Measurements from ENCODE around the gene CFAP300.

- TF ChIP-seq, protein P1, sequence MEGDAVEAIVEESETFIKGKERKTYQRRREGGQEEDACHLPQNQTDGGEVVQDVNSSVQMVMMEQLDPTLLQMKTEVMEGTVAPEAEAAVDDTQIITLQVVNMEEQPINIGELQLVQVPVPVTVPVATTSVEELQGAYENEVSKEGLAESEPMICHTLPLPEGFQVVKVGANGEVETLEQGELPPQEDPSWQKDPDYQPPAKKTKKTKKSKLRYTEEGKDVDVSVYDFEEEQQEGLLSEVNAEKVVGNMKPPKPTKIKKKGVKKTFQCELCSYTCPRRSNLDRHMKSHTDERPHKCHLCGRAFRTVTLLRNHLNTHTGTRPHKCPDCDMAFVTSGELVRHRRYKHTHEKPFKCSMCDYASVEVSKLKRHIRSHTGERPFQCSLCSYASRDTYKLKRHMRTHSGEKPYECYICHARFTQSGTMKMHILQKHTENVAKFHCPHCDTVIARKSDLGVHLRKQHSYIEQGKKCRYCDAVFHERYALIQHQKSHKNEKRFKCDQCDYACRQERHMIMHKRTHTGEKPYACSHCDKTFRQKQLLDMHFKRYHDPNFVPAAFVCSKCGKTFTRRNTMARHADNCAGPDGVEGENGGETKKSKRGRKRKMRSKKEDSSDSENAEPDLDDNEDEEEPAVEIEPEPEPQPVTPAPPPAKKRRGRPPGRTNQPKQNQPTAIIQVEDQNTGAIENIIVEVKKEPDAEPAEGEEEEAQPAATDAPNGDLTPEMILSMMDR (IDR thresholded peaks at IDR 0.05; ENCODE audit: insufficient read depth, low read length) = no peak
- TF ChIP-seq REST (IDR thresholded peaks at IDR 0.05; ENCODE audit: insufficient replicate concordance, low read depth) (no peak), POLR2AphosphoS5 (IDR thresholded peaks at IDR 0.05; ENCODE audit: low read depth) (no peak), GABPA (IDR thresholded peaks at IDR 0.05; ENCODE audit: low read depth) (no peak), SPI1 (IDR thresholded peaks at IDR 0.05; ENCODE audit: borderline replicate concordance, low read depth) (no peak)
Observed at GRCh38 chr11:102117472-102118113, 70.4 kb downstream of the CFAP300 start.
